Mesendoderm (in vitro differentiated cells): ENCODE data around the gene MED6.

Experiments used
- DNase-seq: peaks from one replicate; pipeline ENCODE4 v3.0.0; 2013
- H2AK5ac ChIP-seq: 2 replicates; pipeline ENCODE4 v1.6.1; 2013; ENCODE audit warnings: low read length, inconsistent platforms
- H2BK120ac ChIP-seq: 2 replicates; pipeline ENCODE4 v1.6.1; 2013; ENCODE audit warnings: low read depth, mild to moderate bottlenecking, low read length, moderate library complexity, mixed read lengths
- H2BK15ac ChIP-seq: replicated peaks from 2 replicates; pipeline ENCODE4 v1.6.1; 2013; ENCODE audit warnings: low read depth, mild to moderate bottlenecking, moderate library complexity
- H2BK5ac ChIP-seq: 2 replicates; pipeline ENCODE4 v1.6.1; 2013; ENCODE audit warnings: low read length, inconsistent platforms
- H3K18ac ChIP-seq: 2 replicates; pipeline ENCODE4 v1.6.1; 2013; ENCODE audit warnings: mild to moderate bottlenecking, low read length, mixed read lengths
- H3K23ac ChIP-seq: one replicate; pipeline ENCODE4 v1.6.1; 2013; ENCODE audit warnings: low read length
- H3K27ac ChIP-seq: 2 replicates; pipeline ENCODE4 v1.5.1; 2013; ENCODE audit warnings: low read depth, mild to moderate bottlenecking, inconsistent platforms, low read length, moderate library complexity
- H3K27me3 ChIP-seq: 2 replicates; pipeline ENCODE4 v1.6.1; 2013; ENCODE audit warnings: low read length, control low read depth, mild to moderate bottlenecking, inconsistent platforms; ENCODE audit not compliant: insufficient read depth, poor library complexity
- H3K36me3 ChIP-seq: 2 replicates; pipeline ENCODE4 v1.6.1; 2013; ENCODE audit warnings: low read length, inconsistent platforms; ENCODE audit not compliant: control insufficient read depth, insufficient read depth
- H3K4ac ChIP-seq: one replicate; pipeline ENCODE4 v1.6.1; 2013; ENCODE audit warnings: low read depth, mild to moderate bottlenecking, low read length, moderate library complexity
- H3K4me1 ChIP-seq: 2 replicates; pipeline ENCODE4 v1.6.1; 2013; ENCODE audit warnings: low read depth, low read length, inconsistent platforms; ENCODE audit not compliant: control insufficient read depth
- H3K4me2 ChIP-seq: 2 replicates; pipeline ENCODE4 v1.6.1; 2013; ENCODE audit warnings: low read length
- H3K4me3 ChIP-seq: 2 replicates; pipeline ENCODE4 v1.5.1; 2013; ENCODE audit warnings: mild to moderate bottlenecking, low read length
- H3K56ac ChIP-seq: one replicate; pipeline ENCODE4 v1.6.1; 2013; ENCODE audit warnings: low read length
- H3K79me1 ChIP-seq: 2 replicates; pipeline ENCODE4 v1.6.1; 2013; ENCODE audit warnings: low read length, inconsistent platforms
- H3K79me2 ChIP-seq: 2 replicates; pipeline ENCODE4 v1.6.1; 2013; ENCODE audit warnings: mild to moderate bottlenecking, low read length; ENCODE audit not compliant: control insufficient read depth, insufficient read depth
- H3K9ac ChIP-seq: 2 replicates; pipeline ENCODE4 v1.6.1; 2013; ENCODE audit warnings: low read length, inconsistent platforms
- H4K5ac ChIP-seq: one replicate; pipeline ENCODE4 v1.6.1; 2013; ENCODE audit warnings: low read length
- H4K8ac ChIP-seq: one replicate; pipeline ENCODE4 v1.6.1; 2013; ENCODE audit warnings: low read depth, mild to moderate bottlenecking, control low read depth, low read length, moderate library complexity
- WGBS: extraction: QIAGEN DNeasy Blood & Tissue Kit; methylation state at CpG from one replicate; pipeline ENCODE4 v1.1.7; 2013; ENCODE audit warnings: low lambda C conversion rate, missing lambda C conversion rate; ENCODE audit not compliant: insufficient coverage; ENCODE audit errors: extremely low coverage; 5-methylcytosine and 5-hydroxymethylcytosine counted together

Gene MED6

DNA sequence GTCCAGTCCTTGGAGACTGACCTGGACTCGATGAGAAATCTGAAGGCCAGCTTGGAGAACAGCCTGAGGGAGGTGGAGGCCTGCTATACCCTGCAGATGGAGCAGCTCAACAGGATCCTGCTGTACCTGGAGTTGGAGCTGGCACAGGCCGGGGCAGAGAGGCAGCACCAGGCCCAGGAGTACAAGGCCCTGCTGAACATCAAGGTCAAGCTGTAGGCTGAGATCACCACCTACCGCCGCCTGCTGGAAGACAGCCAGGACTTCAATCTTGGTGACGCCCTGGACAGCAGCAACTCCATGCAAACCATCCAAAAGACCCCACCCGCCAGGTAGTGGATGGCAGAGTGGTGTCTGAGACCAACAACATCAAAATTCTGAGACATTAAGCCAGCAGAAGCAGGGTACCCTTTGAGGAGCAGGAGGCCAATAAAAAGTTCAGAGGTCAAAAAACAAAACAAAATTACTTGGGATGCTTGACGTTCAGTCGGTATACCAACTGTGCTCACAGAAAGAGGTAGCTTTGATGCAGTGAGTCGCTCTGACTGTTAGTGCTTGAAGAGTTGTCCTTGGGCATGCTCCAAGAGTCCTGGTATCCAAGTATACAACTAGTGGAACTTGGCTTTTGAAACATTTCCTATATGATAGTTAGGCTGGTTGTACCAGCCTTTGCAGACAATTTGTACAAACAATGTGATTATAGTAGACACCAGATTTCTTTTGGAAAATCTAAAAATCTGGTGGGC lies 4.8 kb downstream of the MED6 start:
- peak; percentile 29 for DNase-seq
- no peak overlapping the region for H3K9ac ChIP-seq
- H3K56ac ChIP-seq: no peak overlapping the region
- H2BK5ac ChIP-seq: no peak overlapping the region
- no peak overlapping the region for H2AK5ac ChIP-seq
- peaks cover 6% of the 10 kb centered on the region for H3K79me1 ChIP-seq
- H3K36me3 ChIP-seq: peaks cover 3% of the 10 kb centered on the region
- peaks cover 38% of the 10 kb centered on the region for H3K79me2 ChIP-seq
- no CpG with 5 or more reads among the region's 9 CpGs for WGBS
- H3K4me1 ChIP-seq: no peaks in the 10 kb centered on the region
- no peak overlapping the region for H3K4me2 ChIP-seq
- H3K18ac ChIP-seq: no peak overlapping the region
- H4K8ac ChIP-seq: no peak overlapping the region
- H3K23ac ChIP-seq: no peak overlapping the region
- no peak overlapping the region for H3K4ac ChIP-seq
- no peak overlapping the region for H3K4me3 ChIP-seq
- H3K27ac ChIP-seq: no peak overlapping the region
- no peaks in the 10 kb centered on the region for H3K27me3 ChIP-seq
- no peak overlapping the region for H2BK15ac ChIP-seq
- no peak overlapping the region for H2BK120ac ChIP-seq
- no peak overlapping the region for H4K5ac ChIP-seq

DNA sequence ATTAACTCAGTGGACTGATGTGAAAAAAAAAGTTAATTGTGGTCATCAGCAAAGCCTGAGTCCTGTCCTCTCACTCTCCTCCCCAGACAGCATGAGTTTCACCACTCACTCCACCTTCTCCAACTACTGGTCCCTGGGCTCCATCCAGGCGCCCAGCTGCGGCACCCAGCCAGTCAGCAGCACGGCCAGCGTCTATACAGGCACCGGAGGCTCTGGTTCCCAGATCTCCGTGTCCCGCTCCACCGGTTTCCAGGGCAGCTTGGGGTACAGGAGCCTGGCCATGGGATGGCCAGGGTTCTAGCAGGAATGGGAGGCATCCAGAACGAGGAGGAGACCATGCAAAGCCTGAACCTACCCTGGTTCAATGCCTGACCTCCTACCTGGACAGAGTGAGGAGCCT lies 6.0 kb downstream of the MED6 start:
- no CpG with 5 or more reads among the region's 9 CpGs for WGBS
- H3K18ac ChIP-seq: no peak overlapping the region
- H3K4ac ChIP-seq: no peak overlapping the region
- no peak overlapping the region for H3K4me3 ChIP-seq
- H2BK5ac ChIP-seq: no peak overlapping the region
- H3K56ac ChIP-seq: no peak overlapping the region
- H3K23ac ChIP-seq: no peak overlapping the region
- peaks cover 5% of the 10 kb centered on the region for H3K79me1 ChIP-seq
- H3K27ac ChIP-seq: no peak overlapping the region
- H3K4me2 ChIP-seq: no peak overlapping the region
- peaks cover 28% of the 10 kb centered on the region for H3K79me2 ChIP-seq
- H4K5ac ChIP-seq: no peak overlapping the region
- no peak overlapping the region for H4K8ac ChIP-seq
- no peaks in the 10 kb centered on the region for H3K27me3 ChIP-seq
- no peak overlapping the region for H2AK5ac ChIP-seq
- no peak overlapping the region for H3K9ac ChIP-seq
- no peak for DNase-seq
- peaks cover 3% of the 10 kb centered on the region for H3K36me3 ChIP-seq
- H3K4me1 ChIP-seq: no peaks in the 10 kb centered on the region
- no peak overlapping the region for H2BK15ac ChIP-seq
- no peak overlapping the region for H2BK120ac ChIP-seq

DNA sequence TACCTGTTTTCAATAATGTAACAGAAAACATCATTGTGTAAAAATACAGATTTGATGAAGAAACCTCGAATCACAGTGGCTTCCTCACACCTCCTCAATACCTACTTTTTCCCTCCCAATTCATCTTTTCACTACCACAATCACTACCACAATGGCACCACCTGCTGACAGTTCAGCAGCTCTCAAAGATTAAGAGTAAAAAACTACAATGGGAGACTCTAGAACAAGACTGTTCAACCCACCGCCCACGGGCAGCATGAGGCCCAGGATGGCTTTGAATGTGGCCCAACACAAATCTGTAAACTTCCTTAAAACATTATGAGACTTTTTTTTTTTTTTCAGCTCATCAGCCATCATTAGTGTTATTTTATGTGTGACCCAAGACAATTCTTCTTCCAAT lies 15.2 kb downstream of the MED6 start:
- Histone ChIP-seq H3K23ac (no peak overlapping the region), H3K18ac (no peak overlapping the region), H3K27ac (no peak overlapping the region), H3K36me3 (peaks cover 1% of the 10 kb centered on the region), H4K8ac (no peak overlapping the region), H2BK120ac (no peak overlapping the region), H3K56ac (no peak overlapping the region), H3K79me1 (no peaks in the 10 kb centered on the region), H2BK5ac (no peak overlapping the region), H3K4me3 (no peak overlapping the region), H3K79me2 (no peaks in the 10 kb centered on the region), H3K9ac (no peak overlapping the region), H3K27me3 (no peaks in the 10 kb centered on the region), H4K5ac (no peak overlapping the region), H2BK15ac (no peak overlapping the region), H3K4ac (no peak overlapping the region), H3K4me2 (no peak overlapping the region), H3K4me1 (no peaks in the 10 kb centered on the region), H2AK5ac (no peak overlapping the region)
- peak; percentile 11 for DNase-seq
- WGBS: no CpG with 5 or more reads among the region's 3 CpGs

GRCh38 chr14:70576891-70577290 lies 23.6 kb downstream of the MED6 start:
- no peak overlapping the region for H3K4me2 ChIP-seq
- H2BK15ac ChIP-seq: no peak overlapping the region
- DNase-seq: no peak
- H3K79me2 ChIP-seq: no peaks in the 10 kb centered on the region
- no peak overlapping the region for H2AK5ac ChIP-seq
- H3K23ac ChIP-seq: no peak overlapping the region
- no peaks in the 10 kb centered on the region for H3K36me3 ChIP-seq
- H3K9ac ChIP-seq: no peak overlapping the region
- no peaks in the 10 kb centered on the region for H3K4me1 ChIP-seq
- H3K79me1 ChIP-seq: no peaks in the 10 kb centered on the region
- no peaks in the 10 kb centered on the region for H3K27me3 ChIP-seq
- H3K4ac ChIP-seq: no peak overlapping the region
- no peak overlapping the region for H2BK120ac ChIP-seq
- no peak overlapping the region for H3K18ac ChIP-seq
- no peak overlapping the region for H4K5ac ChIP-seq
- no peak overlapping the region for H2BK5ac ChIP-seq
- WGBS: no CpG with 5 or more reads among the region's 2 CpGs
- H3K56ac ChIP-seq: no peak overlapping the region
- no peak overlapping the region for H3K4me3 ChIP-seq
- no peak overlapping the region for H4K8ac ChIP-seq
- H3K27ac ChIP-seq: no peak overlapping the region

GRCh38 chr14:70573050-70573449 lies 27.4 kb downstream of the MED6 start:
- no peaks in the 10 kb centered on the region for H3K79me1 ChIP-seq
- H3K23ac ChIP-seq: no peak overlapping the region
- H3K18ac ChIP-seq: no peak overlapping the region
- H2AK5ac ChIP-seq: no peak overlapping the region
- no peak overlapping the region for H2BK120ac ChIP-seq
- no peak overlapping the region for H3K4me2 ChIP-seq
- H4K8ac ChIP-seq: no peak overlapping the region
- no CpG with 5 or more reads among the region's 1 CpG for WGBS
- no peak for DNase-seq
- H3K56ac ChIP-seq: no peak overlapping the region
- no peak overlapping the region for H4K5ac ChIP-seq
- no peak overlapping the region for H2BK5ac ChIP-seq
- no peak overlapping the region for H3K27ac ChIP-seq
- H3K79me2 ChIP-seq: no peaks in the 10 kb centered on the region
- H3K4ac ChIP-seq: no peak overlapping the region
- no peak overlapping the region for H3K9ac ChIP-seq
- H3K36me3 ChIP-seq: no peaks in the 10 kb centered on the region
- H3K4me1 ChIP-seq: no peaks in the 10 kb centered on the region
- no peaks in the 10 kb centered on the region for H3K27me3 ChIP-seq
- no peak overlapping the region for H3K4me3 ChIP-seq
- H2BK15ac ChIP-seq: no peak overlapping the region

GRCh38 chr14:70571139-70571538 lies 29.3 kb downstream of the MED6 start:
- no CpG with 5 or more reads among the region's 2 CpGs for WGBS
- no peak overlapping the region for H4K8ac ChIP-seq
- no peak overlapping the region for H4K5ac ChIP-seq
- no peaks in the 10 kb centered on the region for H3K36me3 ChIP-seq
- H3K4me3 ChIP-seq: no peak overlapping the region
- no peak overlapping the region for H3K18ac ChIP-seq
- H3K79me2 ChIP-seq: no peaks in the 10 kb centered on the region
- no peak overlapping the region for H3K27ac ChIP-seq
- no peak for DNase-seq
- no peak overlapping the region for H2BK5ac ChIP-seq
- no peak overlapping the region for H3K4me2 ChIP-seq
- no peak overlapping the region for H3K9ac ChIP-seq
- H3K56ac ChIP-seq: no peak overlapping the region
- H2BK120ac ChIP-seq: no peak overlapping the region
- no peak overlapping the region for H3K4ac ChIP-seq
- no peak overlapping the region for H2AK5ac ChIP-seq
- no peaks in the 10 kb centered on the region for H3K4me1 ChIP-seq
- H3K27me3 ChIP-seq: no peaks in the 10 kb centered on the region
- no peak overlapping the region for H2BK15ac ChIP-seq
- peaks cover 6% of the 10 kb centered on the region for H3K79me1 ChIP-seq
- no peak overlapping the region for H3K23ac ChIP-seq
